ENCODE data around the gene BUD31.

- TF ChIP-seq CTCF (IDR thresholded peaks at IDR 0.05) (no peak), POLR2A (IDR thresholded peaks at IDR 0.05) (no peak)
Measured at GRCh38 chr7:99384523-99384922, 24.2 kb upstream of the BUD31 start.
